Measurements from ENCODE around the gene NOL12.

Gene NOL12

DNA sequence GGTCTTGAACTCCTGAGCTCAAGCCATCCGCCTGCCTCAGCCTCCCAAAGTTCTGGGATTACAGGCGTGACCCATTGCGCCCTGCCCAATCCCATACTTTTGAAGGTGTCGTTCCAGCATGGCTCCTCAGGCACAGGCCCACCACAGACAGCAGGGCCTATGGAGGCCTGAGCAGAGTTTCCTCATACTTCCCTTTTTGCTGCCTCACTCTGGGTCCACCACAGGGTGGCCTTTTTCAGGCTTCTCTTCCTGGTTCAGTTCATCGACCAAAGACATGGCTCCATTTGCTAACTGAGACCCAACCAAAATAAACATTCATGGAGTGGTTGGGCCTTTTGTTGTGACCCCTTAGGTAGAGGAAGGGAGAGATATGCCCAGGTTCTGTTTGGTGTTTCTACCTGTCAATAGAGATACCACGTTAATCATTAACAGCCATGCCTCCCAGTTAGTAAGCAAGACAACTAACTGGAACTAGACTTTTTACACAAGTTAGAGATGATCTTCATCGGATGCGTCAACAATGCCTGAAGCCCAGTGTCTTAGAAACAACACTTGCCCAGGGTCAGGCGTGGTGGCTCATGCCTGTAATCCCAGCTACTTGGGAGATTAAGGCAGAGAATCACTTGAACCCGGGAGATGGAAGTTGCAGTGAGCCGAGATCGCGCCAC is 45.8 kb downstream of the NOL12 start:
- no peak for TF ChIP-seq RARB (CRISPR knock-in tag; IDR thresholded peaks at IDR 0.05)
- no peak for TF ChIP-seq CSDC2 (CRISPR knock-in tag; IDR thresholded peaks at IDR 0.05)
- no peak for TF ChIP-seq PATZ1 (CRISPR knock-in tag; IDR thresholded peaks at IDR 0.05; ENCODE audit: borderline replicate concordance)
- TF ChIP-seq ZNF70 (CRISPR knock-in tag; IDR thresholded peaks at IDR 0.05), result no peak
- no peak for TF ChIP-seq POU6F1 (CRISPR knock-in tag; IDR thresholded peaks at IDR 0.05; ENCODE audit: borderline replicate concordance, low read depth)
- no peak for TF ChIP-seq TSHZ2 (CRISPR knock-in tag; IDR thresholded peaks at IDR 0.05)
- TF ChIP-seq CREB5 (CRISPR knock-in tag; IDR thresholded peaks at IDR 0.05; ENCODE audit: low read depth), result no peak
- no peak for TF ChIP-seq TCF4 (CRISPR knock-in tag; IDR thresholded peaks at IDR 0.05; ENCODE audit: borderline replicate concordance)
- no peak for TF ChIP-seq GLIS3 (CRISPR knock-in tag; IDR thresholded peaks at IDR 0.05)
- ATAC-seq, result no peak

- TF ChIP-seq CREB5 (CRISPR knock-in tag; IDR thresholded peaks at IDR 0.05; ENCODE audit: low read depth), result no peak
- no peak for TF ChIP-seq CSDC2 (CRISPR knock-in tag; IDR thresholded peaks at IDR 0.05)
- no peak for TF ChIP-seq ESRRG (CRISPR knock-in tag; IDR thresholded peaks at IDR 0.05)
- TF ChIP-seq ZNF70 (CRISPR knock-in tag; IDR thresholded peaks at IDR 0.05), result no peak
- TF ChIP-seq, protein P1, sequence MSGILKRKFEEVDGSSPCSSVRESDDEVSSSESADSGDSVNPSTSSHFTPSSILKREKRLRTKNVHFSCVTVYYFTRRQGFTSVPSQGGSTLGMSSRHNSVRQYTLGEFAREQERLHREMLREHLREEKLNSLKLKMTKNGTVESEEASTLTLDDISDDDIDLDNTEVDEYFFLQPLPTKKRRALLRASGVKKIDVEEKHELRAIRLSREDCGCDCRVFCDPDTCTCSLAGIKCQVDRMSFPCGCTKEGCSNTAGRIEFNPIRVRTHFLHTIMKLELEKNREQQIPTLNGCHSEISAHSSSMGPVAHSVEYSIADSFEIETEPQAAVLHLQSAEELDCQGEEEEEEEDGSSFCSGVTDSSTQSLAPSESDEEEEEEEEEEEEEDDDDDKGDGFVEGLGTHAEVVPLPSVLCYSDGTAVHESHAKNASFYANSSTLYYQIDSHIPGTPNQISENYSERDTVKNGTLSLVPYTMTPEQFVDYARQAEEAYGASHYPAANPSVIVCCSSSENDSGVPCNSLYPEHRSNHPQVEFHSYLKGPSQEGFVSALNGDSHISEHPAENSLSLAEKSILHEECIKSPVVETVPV (CRISPR knock-in tag; IDR thresholded peaks at IDR 0.05), result no peak
- TF ChIP-seq PATZ1 (CRISPR knock-in tag; IDR thresholded peaks at IDR 0.05; ENCODE audit: borderline replicate concordance), result no peak
- TF ChIP-seq PPARA (CRISPR knock-in tag; IDR thresholded peaks at IDR 0.05; ENCODE audit: borderline replicate concordance), result no peak
- no peak for TF ChIP-seq ZFP30 (CRISPR knock-in tag; IDR thresholded peaks at IDR 0.05)
- no peak for TF ChIP-seq POU6F1 (CRISPR knock-in tag; IDR thresholded peaks at IDR 0.05; ENCODE audit: borderline replicate concordance, low read depth)
- TF ChIP-seq ZNF8 (CRISPR knock-in tag; IDR thresholded peaks at IDR 0.05), result no peak
- no peak for TF ChIP-seq RARB (CRISPR knock-in tag; IDR thresholded peaks at IDR 0.05)
- no peak for TF ChIP-seq ZC3H10 (CRISPR knock-in tag; IDR thresholded peaks at IDR 0.05)
- no peak for TF ChIP-seq TCF4 (CRISPR knock-in tag; IDR thresholded peaks at IDR 0.05; ENCODE audit: borderline replicate concordance)
- no peak for TF ChIP-seq ARNTL (CRISPR knock-in tag; IDR thresholded peaks at IDR 0.05; ENCODE audit: borderline replicate concordance, low read depth)
- TF ChIP-seq BACH2 (CRISPR knock-in tag; IDR thresholded peaks at IDR 0.05; ENCODE audit: borderline replicate concordance), result no peak
- ATAC-seq, result no peak
Observed at GRCh38 chr22:37732699-37733607, 46.8 kb downstream of the NOL12 start.

Measured in SK-N-SH treated with all-trans-retinoic acid at 6 μM for 48 hours (cell line).